Stimulated activated naive CD4-positive, alpha-beta T cell (primary cell): ENCODE results near the gene CLDN5.

Experiments used
- DNase-seq, 6 experiments: peaks; one replicate each; lab custom pipeline; 2025; lab: John Stamatoyannopoulos, UW

CLDN5 gene

DNA sequence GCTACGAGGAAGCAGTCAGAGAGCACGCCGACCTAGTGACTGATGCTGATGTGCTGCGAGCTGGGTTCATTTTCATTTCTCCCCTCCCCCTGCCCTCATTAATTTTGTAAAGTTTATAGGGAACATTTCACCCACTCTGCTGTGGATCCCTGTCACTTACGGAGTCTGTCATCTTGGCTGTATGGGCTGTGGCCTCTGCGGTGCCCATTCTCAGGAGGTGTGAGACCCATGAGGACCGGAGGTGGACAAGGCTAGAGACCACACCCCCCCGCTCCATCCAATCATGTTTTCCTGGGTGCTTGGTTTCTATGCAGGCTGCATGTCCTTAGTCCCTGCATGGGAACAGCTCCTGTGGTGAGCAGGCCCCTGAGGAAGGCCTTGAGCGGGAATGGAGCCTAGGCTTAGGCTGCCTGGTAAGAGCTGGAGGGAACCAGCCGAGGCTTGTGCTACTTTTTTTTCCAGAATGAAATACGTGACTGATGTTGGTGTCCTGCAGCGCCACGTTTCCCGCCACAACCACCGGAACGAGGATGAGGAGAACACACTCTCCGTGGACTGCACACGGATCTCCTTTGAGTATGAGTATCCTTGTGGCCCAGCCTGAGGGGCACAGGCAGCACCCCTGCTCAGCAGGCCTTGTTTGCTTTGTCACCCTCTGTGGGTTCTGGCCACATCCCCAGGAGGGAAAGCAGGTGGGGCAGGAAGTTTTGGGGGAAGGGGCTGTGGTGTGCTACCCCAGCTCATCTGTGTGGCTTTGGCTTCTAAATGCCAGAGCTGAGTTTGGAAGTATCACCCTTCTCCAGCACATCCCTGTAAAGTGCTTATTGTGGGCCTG lies 19.1 kb downstream of the CLDN5 start:
- DNase-seq = no peak

DNA sequence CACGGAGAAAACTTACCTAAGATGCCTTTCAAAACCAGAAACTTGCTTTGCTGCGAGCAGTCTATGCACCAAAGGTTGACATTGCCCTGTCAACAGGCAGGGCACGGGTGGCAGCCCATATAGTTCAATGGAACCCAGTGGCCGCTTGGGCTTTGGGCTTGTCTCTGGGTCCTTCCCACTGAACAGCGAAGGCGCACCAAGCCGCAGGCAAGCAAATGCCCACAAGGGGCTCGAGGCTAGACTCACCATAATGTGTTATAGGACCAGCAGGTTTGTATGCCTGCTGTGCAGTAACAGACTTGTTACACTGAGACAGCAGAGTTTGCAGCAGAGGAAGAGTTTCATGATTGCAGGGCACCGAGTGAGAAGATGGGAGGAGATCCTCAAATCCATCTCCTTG lies 20.3 kb downstream of the CLDN5 start:
- DNase-seq = no peak

- DNase-seq = no peak
Observed at GRCh38 chr22:19503367-19503766, 20.8 kb downstream of the CLDN5 start.

- DNase-seq = no peak
Observed at GRCh38 chr22:19501897-19502447, 22.2 kb downstream of the CLDN5 start.

DNA sequence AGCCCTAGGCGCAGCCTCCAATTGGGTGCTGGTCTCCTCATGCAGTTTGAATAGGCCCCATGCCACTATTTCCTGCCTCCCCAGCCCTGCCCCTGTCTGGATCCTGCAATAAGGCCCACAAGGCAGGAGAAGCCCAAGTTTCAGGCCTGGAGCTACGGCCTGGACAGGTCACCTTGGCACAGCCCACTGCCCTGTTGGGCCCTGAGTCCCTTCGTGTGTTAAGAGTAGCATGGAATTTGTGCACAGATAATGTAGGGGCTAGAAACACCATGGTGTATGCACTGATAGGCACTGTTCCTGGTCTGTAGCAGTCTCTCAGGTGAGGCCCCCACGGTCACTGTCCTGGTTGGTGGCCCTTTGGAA lies 24.3 kb downstream of the CLDN5 start:
- no peak for DNase-seq

DNA sequence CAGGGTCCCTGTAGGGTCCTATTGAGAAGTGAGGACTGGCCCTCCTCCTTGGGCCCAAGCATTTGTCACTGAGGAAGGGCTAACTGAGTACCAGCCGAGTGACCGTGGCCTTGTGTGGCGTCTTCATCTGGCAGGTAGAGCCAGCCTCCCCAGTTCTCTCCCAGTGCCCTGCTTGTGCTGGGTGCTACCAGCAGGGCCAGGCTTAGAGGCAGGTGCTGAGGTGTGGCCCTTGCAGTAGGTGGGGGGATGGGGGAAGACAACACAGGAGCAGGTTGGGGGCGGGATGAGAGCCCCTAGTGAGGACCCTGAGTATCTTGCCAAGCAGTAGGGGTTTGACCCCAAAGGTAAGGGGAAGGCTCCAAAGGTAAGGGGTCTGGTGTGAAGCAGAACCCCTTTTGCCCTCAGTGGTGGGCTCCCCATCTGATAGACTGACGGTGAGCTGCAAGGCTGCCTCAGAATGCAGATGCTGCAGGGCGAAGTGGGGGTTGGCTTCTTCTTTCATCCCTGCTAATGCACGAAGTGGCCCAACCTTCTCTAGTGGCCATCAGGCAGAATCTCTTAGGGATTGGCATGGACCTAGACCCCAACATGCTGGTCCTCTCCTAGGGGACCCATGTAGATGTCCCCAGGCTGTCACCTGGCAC lies 24.9 kb downstream of the CLDN5 start:
- no peak for DNase-seq

GRCh38 chr22:19498866-19499190 lies 25.4 kb downstream of the CLDN5 start:
- DNase-seq = no peak

- no peak for DNase-seq
Observed at GRCh38 chr22:19498154-19498865, 25.9 kb downstream of the CLDN5 start.

DNA sequence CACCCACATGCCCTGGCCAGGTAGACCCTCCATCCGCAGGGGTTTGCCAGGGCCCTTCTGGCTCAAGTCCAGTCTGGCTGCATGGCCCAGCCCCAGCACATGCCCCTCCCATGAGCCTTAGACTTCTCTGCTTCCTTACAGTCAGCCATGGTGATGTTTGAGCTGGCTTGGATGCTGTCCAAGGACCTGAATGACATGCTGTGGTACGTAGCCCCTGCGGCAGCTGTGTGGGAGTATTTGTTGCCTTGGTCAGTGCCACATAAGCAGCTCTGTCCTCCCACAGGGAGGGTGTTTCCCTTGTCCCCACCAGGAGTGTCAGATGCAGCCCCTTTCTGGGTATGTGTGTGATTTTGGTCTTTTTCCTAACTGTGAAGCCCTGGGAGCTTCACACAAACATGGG lies 27.0 kb downstream of the CLDN5 start:
- DNase-seq = no peak

DNA sequence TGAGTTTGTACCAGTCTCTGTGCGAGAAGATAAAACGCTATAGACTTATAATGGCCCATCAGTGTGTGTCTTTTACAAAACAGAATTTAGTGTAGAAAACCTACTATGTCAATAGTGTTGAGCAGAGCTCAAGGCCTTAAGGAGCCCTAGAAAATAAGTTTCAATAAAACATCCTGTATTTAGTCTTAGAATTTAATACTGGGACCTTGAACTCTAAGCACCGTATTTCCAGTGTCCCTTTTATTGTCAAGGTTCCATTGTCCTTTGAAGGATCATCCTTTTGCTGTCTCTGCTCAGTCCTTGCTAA lies 27.9 kb downstream of the CLDN5 start:
- no peak for DNase-seq

DNA sequence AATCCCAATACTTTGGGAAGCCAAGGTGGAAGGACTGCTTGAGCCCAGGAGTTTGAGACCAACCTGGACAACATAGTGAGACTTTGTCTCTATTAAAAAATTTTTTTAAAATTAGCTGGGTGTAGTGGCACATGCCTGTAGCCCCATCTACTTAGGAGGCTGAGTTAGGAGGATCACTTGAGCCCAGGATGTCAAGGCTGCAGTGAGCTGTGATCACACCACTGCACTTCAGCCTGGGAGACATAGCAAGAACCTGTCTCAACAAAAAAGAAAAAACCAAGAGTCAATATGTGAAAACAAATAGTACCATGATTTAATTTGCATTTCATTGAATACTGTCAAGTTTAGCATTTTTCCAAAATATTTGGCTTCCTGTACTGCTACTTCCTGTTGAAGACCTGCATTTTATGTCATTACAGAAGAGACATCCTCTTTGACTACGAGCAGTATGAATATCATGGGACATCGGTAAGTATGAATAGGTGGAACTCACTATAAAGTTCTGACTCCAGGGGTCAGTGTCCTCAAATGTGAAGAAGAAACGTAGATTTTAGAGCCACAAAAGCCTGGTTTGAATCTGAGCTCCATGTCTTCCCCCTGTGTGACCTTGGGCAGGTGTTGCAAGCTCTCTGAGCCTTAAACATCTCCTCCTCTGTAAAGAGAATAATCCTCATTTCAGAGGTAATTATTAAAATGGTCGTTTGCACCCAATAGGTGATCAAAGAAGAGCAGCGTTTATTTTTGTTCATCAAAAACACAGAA lies 28.5 kb downstream of the CLDN5 start:
- peak in 3 of 6 experiments; percentile 34 to 59 (median 55) for DNase-seq

DNA sequence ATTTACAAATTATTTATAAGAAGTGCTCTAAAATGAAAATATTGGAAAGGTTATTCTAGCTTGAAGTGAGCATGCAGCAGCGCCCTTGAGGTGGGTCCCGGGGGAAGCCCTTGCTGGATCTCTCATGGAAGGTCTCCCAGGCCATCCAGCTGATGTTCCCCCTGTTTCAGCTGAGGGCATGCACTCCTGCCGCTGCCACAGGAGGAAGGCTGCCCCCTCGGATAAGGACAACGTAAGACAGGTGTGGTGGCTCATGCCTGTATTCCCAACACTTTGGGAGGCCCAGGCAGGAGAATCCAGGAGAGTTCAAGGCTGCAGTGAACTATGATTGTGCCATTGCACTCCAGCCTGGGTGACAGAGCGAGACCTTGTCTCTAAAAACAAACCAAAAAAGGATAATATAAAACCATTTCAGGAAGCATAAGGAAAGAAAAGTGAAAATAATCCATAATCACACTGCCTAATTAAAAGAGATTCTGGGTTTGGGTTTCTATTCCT lies 29.5 kb downstream of the CLDN5 start:
- DNase-seq = no peak

- no peak for DNase-seq
Observed at GRCh38 chr22:19494001-19494560, 30.1 kb downstream of the CLDN5 start.

- DNase-seq = no peak
Observed at GRCh38 chr22:19492504-19493174, 31.6 kb downstream of the CLDN5 start.

DNA sequence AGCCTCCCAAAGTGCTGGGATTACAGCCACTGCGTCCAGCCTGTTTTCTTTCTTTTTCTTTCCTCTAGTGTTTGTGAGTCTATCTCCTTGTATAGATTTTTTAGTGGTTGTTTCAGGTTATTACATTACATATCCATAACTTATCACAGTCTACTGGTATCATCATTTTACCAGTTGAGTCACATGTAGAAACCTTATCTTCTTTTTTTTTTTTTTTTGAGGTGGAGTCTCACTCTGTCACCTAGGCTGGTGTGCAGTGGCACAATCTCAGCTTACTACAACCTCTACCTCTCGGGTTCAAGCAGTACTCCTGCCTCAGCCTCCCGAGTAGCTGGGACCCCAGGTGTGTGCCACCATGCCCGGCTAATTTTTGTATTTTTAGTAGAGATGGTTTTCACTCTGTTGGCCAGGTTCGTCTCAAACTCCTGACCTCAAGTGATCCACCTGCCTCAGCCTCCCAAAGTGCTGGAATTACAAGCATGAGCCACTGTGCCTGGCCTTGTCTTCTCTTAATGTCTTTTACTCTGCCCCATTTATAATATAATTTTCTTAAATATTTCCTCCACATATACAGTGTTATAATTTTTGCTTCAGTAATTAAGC lies 33.5 kb downstream of the CLDN5 start:
- DNase-seq = no peak

- DNase-seq = peak in 2 of 6 experiments; percentile 8 to 10
Observed at GRCh38 chr22:19488884-19489843, 35.0 kb downstream of the CLDN5 start.

GRCh38 chr22:19488285-19488684 lies 35.9 kb downstream of the CLDN5 start:
- no peak for DNase-seq

GRCh38 chr22:19483481-19484244 lies 40.5 kb downstream of the CLDN5 start:
- no peak for DNase-seq

- no peak for DNase-seq
Observed at GRCh38 chr22:19482297-19482696, 41.9 kb downstream of the CLDN5 start.
